Measurements from ENCODE around the gene NMNAT2. TPM values are rescaled to one million over a fixed set of nuclear protein-coding genes. Genes with fewer than 3 reads are reported as not detected.
A peak's percentile ranks its signal among the peaks of the same experiment; 100 is the strongest.

The NMNAT2 gene
- total RNA-seq, 1 donor from 2014 or later: 0.62 TPM

- Histone ChIP-seq H3K27ac (no peak overlapping the region), H3K36me3 (no peaks in the 10 kb centered on the region), H3K4me1 (peaks cover 10% of the 10 kb centered on the region), H3K9me3 (no peaks in the 10 kb centered on the region), H3K4me3 (no peak overlapping the region), H3K27me3 (ENCODE audit: low read depth) (no peaks in the 10 kb centered on the region)
- no peak for ATAC-seq
- no peak for TF ChIP-seq CTCF (IDR thresholded peaks at IDR 0.05)
- DNase-seq: no peak
- intact Hi-C loops (cut with DNase I): no loop called here
Observed at GRCh38 chr1:183233113-183233512, 185.1 kb downstream of the NMNAT2 start.

- DNase-seq (no peak), ATAC-seq (no peak)
- intact Hi-C loops (cut with DNase I): no loop called here
- H3K36me3 ChIP-seq: no peaks in the 10 kb centered on the region
- H3K27me3 ChIP-seq (ENCODE audit: low read depth): no peaks in the 10 kb centered on the region
- TF ChIP-seq CTCF (IDR thresholded peaks at IDR 0.05): no peak
- H3K4me3 ChIP-seq: no peak overlapping the region
- H3K27ac ChIP-seq: no peak overlapping the region
- H3K9me3 ChIP-seq: no peaks in the 10 kb centered on the region
- H3K4me1 ChIP-seq: peaks cover 10% of the 10 kb centered on the region
Observed at GRCh38 chr1:183231545-183231944, 186.6 kb downstream of the NMNAT2 start.

GRCh38 chr1:183230413-183230812 lies 187.8 kb downstream of the NMNAT2 start:
- TF ChIP-seq CTCF (IDR thresholded peaks at IDR 0.05): no peak
- Histone ChIP-seq H3K27ac (no peak overlapping the region), H3K4me3 (no peak overlapping the region), H3K4me1 (peaks cover 10% of the 10 kb centered on the region), H3K9me3 (no peaks in the 10 kb centered on the region), H3K27me3 (ENCODE audit: low read depth) (no peaks in the 10 kb centered on the region), H3K36me3 (no peaks in the 10 kb centered on the region)
- intact Hi-C loops (cut with DNase I): no loop called here
- ATAC-seq (no peak), DNase-seq (no peak)

- Histone ChIP-seq H3K36me3 (no peaks in the 10 kb centered on the region), H3K27ac (no peak overlapping the region), H3K4me1 (no peaks in the 10 kb centered on the region), H3K27me3 (ENCODE audit: low read depth) (no peaks in the 10 kb centered on the region), H3K9me3 (no peaks in the 10 kb centered on the region), H3K4me3 (no peak overlapping the region)
- DNase-seq (no peak), ATAC-seq (peak; percentile 47 to 51)
- intact Hi-C loops (cut with DNase I): no loop called here
- no peak for TF ChIP-seq CTCF (IDR thresholded peaks at IDR 0.05)
Observed at GRCh38 chr1:183228347-183229220, 189.6 kb downstream of the NMNAT2 start.

GRCh38 chr1:183227422-183228346 lies 190.5 kb downstream of the NMNAT2 start:
- no peak for DNase-seq
- no peak overlapping the region for H3K27ac ChIP-seq

More at GRCh38 chr1:183227422-183228346, 190.5 kb downstream of the NMNAT2 start:
- H3K4me1 ChIP-seq: no peaks in the 10 kb centered on the region
- H3K4me3 ChIP-seq: no peak overlapping the region
- no peaks in the 10 kb centered on the region for H3K9me3 ChIP-seq
- TF ChIP-seq CTCF (IDR thresholded peaks at IDR 0.05): peak; percentile 73
- peak; percentile 80 to 85 for ATAC-seq
- no peaks in the 10 kb centered on the region for H3K36me3 ChIP-seq
- H3K27me3 ChIP-seq (ENCODE audit: low read depth): no peaks in the 10 kb centered on the region
- intact Hi-C loops (cut with DNase I): no loop called here

All from lower lobe of right lung (tissue), 2 donors.